ENCODE measurements around the gene C19orf73. TPM values are rescaled to one million over a fixed set of nuclear protein-coding genes. Genes with fewer than 3 reads are reported as not detected.

Gene C19orf73
- total and polyA plus RNA-seq, 2 donors from 2014 or later = 0.82 to 3.9 TPM

- Histone ChIP-seq H3K4me3 (ENCODE audit: low read length in 3 of 3) (no peak overlapping the region), H3K9me3 (ENCODE audit: control insufficient read depth in 2 of 3, insufficient read depth in 1 of 3, low read length in 3 of 3) (no peaks in the 10 kb centered on the region), H3K4me1 (ENCODE audit: control insufficient read depth in 2 of 3, insufficient read depth in 2 of 3, low read depth in 1 of 3, low read length in 3 of 3) (peaks cover 0 to 9% (median 8%) of the 10 kb centered on the region in 3 donors), H3K36me3 (ENCODE audit: control insufficient read depth in 2 of 3, insufficient read depth in 3 of 3, low read length in 3 of 3) (no peaks in the 10 kb centered on the region), H3K9ac (ENCODE audit: low read length in 3 of 3) (no peak overlapping the region), H3K27me3 (ENCODE audit: control insufficient read depth, insufficient read depth, low read length) (no peaks in the 10 kb centered on the region), H3K27ac (ENCODE audit: low read depth in 2 of 2, low read length in 2 of 2) (no peak overlapping the region)
- DNase-seq (peak in 1 of 5 donors; percentile 32), FAIRE-seq (no peak)
- TF ChIP-seq CTCF (IDR thresholded peaks at IDR 0.05; ENCODE audit: borderline replicate concordance, extremely low read depth, insufficient read depth) = no peak
- intact Hi-C loops (cut with DNase I) = no loop called here
Observed at GRCh38 chr19:49160450-49161189, 41.7 kb upstream of the C19orf73 start.

GRCh38 chr19:49157445-49158224 is 38.7 kb upstream of the C19orf73 start, which contains the start of gene TRPM4:
TSS of gene TRPM4 (plus strand) at chr19:49157792. CDS start at chr19:49157867, 75 bp downstream.
- Histone ChIP-seq H3K36me3 (ENCODE audit: control insufficient read depth in 2 of 3, insufficient read depth in 3 of 3, low read length in 3 of 3) (no peaks in the 10 kb centered on the region), H3K9ac (ENCODE audit: low read length in 3 of 3) (peak within 1 kb of the TSS; percentile 48 to 90 (median 78)), H3K27me3 (ENCODE audit: control insufficient read depth, insufficient read depth, low read length) (no peaks in the 10 kb centered on the region), H3K27ac (ENCODE audit: low read depth in 2 of 2, low read length in 2 of 2) (peak within 1 kb of the TSS; percentile 80 to 93), H3K4me3 (ENCODE audit: low read length in 3 of 3) (peak within 1 kb of the TSS; percentile 53 to 85 (median 84)), H3K4me1 (ENCODE audit: control insufficient read depth in 2 of 3, insufficient read depth in 2 of 3, low read depth in 1 of 3, low read length in 3 of 3) (peaks cover 0 to 9% (median 9%) of the 10 kb centered on the region in 3 donors), H3K9me3 (ENCODE audit: control insufficient read depth in 2 of 3, insufficient read depth in 1 of 3, low read length in 3 of 3) (no peaks in the 10 kb centered on the region)
- intact Hi-C loops (cut with DNase I) = no loop called here
- DNase-seq = peak; percentile 94 to 98 (median 96)
- TF ChIP-seq CTCF (IDR thresholded peaks at IDR 0.05; ENCODE audit: borderline replicate concordance, extremely low read depth, insufficient read depth) = no peak
- FAIRE-seq = no peak

GRCh38 chr19:49155820-49156346 is 36.9 kb upstream of the C19orf73 start:
- intact Hi-C loops (cut with DNase I) = no loop called here
- Histone ChIP-seq H3K27me3 (ENCODE audit: control insufficient read depth, insufficient read depth, low read length) (no peaks in the 10 kb centered on the region), H3K4me3 (ENCODE audit: low read length in 3 of 3) (no peak overlapping the region), H3K36me3 (ENCODE audit: control insufficient read depth in 2 of 3, insufficient read depth in 3 of 3, low read length in 3 of 3) (no peaks in the 10 kb centered on the region), H3K9me3 (ENCODE audit: control insufficient read depth in 2 of 3, insufficient read depth in 1 of 3, low read length in 3 of 3) (no peaks in the 10 kb centered on the region), H3K27ac (ENCODE audit: low read depth in 2 of 2, low read length in 2 of 2) (peak overlapping the region; percentile 58 to 69), H3K4me1 (ENCODE audit: control insufficient read depth in 2 of 3, insufficient read depth in 2 of 3, low read depth in 1 of 3, low read length in 3 of 3) (peaks cover 0 to 14% (median 9%) of the 10 kb centered on the region in 3 donors), H3K9ac (ENCODE audit: low read length in 3 of 3) (no peak overlapping the region)
- DNase-seq = peak in 4 of 5 donors; percentile 37 to 78 (median 55)
- no peak for TF ChIP-seq CTCF (IDR thresholded peaks at IDR 0.05; ENCODE audit: borderline replicate concordance, extremely low read depth, insufficient read depth)
- no peak for FAIRE-seq
